Stomach (tissue), 4 donors: ENCODE results near the gene ITPR2.

Experiments used
- EP300 ChIP-seq: sonication (generic); formaldehyde crosslinking; IDR thresholded peaks from one replicate; pipeline ENCODE4 v1.6.1; 2017; ENCODE audit warnings: antibody characterized with exemption
- POLR2A ChIP-seq, 4 donors: fragments of 450-650 bp; IDR thresholded peaks; one replicate each; pipeline ENCODE4 v1.6.1; 2016; ENCODE audit warnings: antibody characterized with exemption in 4 of 4, control low read depth in 2 of 4, mild to moderate bottlenecking in 1 of 4, moderate library complexity in 1 of 4
- POLR2AphosphoS5 ChIP-seq, 3 donors: sonication (generic); formaldehyde crosslinking; IDR thresholded peaks; one replicate each; pipeline ENCODE4 v1.6.1; 2016; ENCODE audit warnings: antibody characterized with exemption in 3 of 3
- TF ChIP-seq, protein P1 (sequence below), 7 experiments: fragments of 450-650 bp in 4 of 7; fragments of 200-600 bp in 3 of 7; sonication (generic) in 3 of 7; IDR thresholded peaks; one replicate each; pipeline ENCODE4 v1.5.1; 2016 to 2019; ENCODE audit warnings: antibody characterized with exemption in 7 of 7, control low read depth in 2 of 7, mild to moderate bottlenecking in 1 of 7

DNA sequence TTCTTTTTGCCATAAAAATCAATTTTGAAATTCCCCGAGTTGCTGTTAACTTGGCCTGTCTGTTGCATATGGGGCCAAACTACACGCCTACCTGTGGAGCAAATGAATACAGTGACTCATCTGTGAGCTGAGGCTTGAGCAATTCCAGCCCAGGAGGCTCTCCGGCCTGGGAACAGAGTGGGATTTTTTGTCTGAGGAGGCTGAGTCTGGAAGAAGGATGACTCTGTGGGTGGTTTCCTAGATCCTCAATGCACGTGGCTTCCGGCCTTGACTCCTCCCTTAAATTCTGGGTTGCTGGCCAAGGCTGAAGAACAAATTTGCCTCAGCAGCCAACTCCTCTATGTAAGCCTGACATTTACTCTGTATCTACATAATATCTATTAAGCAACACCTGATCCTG, 513.5 kb downstream of the ITPR2 start:
- TF ChIP-seq, protein P1, sequence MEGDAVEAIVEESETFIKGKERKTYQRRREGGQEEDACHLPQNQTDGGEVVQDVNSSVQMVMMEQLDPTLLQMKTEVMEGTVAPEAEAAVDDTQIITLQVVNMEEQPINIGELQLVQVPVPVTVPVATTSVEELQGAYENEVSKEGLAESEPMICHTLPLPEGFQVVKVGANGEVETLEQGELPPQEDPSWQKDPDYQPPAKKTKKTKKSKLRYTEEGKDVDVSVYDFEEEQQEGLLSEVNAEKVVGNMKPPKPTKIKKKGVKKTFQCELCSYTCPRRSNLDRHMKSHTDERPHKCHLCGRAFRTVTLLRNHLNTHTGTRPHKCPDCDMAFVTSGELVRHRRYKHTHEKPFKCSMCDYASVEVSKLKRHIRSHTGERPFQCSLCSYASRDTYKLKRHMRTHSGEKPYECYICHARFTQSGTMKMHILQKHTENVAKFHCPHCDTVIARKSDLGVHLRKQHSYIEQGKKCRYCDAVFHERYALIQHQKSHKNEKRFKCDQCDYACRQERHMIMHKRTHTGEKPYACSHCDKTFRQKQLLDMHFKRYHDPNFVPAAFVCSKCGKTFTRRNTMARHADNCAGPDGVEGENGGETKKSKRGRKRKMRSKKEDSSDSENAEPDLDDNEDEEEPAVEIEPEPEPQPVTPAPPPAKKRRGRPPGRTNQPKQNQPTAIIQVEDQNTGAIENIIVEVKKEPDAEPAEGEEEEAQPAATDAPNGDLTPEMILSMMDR (IDR thresholded peaks at IDR 0.05) = no peak
- no peak for TF ChIP-seq POLR2AphosphoS5 (IDR thresholded peaks at IDR 0.05)
- TF ChIP-seq EP300 = no peak
- TF ChIP-seq POLR2A (IDR thresholded peaks at IDR 0.05) = no peak
